ENCODE measurements around the gene ZBTB21. TPM values are rescaled to one million over a fixed set of nuclear protein-coding genes. Genes with fewer than 3 reads are reported as not detected.

ZBTB21 gene
- total and polyA plus RNA-seq, 2 of the 4 experiments (the other 2 are of a cell fraction) = 6.8 to 12.0 TPM

DNA sequence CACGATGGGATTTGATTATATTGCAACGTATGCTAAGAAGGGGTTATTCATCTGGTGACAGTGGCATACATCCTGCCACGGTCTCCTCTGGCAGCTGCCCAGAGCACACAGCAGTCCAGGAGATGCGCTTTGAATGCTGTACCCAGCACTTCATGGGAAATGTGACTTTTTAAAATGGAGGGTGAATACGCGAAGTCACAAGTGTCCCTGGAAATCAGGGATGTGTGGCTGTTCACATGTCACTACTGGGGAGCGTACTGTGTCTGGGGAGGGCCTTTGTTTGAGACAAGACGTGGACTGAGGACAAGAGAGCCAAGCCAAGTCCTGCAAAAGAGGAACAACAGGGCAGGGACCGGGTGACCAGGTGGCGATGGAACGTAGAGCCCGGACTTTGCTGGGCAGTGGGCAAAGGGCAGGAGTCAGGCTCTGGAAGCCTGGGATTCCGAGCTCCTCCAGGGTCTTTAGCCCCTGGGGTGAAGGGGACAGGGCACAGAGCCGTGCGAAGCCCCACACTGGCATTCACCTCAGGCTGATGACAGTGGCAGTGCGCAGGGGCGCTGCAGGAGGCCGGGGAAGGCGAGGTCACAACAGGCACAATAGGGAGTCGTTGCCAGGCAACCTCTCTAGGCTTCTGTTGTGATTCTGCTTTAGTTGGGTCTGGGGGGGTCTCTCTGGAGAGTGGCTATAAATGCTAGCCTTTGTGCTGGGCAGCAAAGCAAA lies 11.4 kb upstream of the ZBTB21 start:
- no peaks in the 10 kb centered on the region for H3K36me3 ChIP-seq (ENCODE audit: control insufficient read depth, insufficient read depth, low read length)
- H3K27ac ChIP-seq (ENCODE audit: insufficient read depth, low read length) = no peak overlapping the region
- H3K4me3 ChIP-seq (ENCODE audit: insufficient read depth, low read depth, low read length) = no peak overlapping the region
- WGBS, 2 experiments (ENCODE audit: extremely low coverage in 2 of 2, insufficient read length in 1 of 2) = 80% methylated on average over 7 of the region's 20 CpGs; no CpG with 5 or more reads in 1 of the 2 experiments
- no peak overlapping the region for H3K18ac ChIP-seq (ENCODE audit: low read depth, low read length)
- peak overlapping the region; percentile 25 for H2BK120ac ChIP-seq (ENCODE audit: low read depth, low read length)
- H3K14ac ChIP-seq (replicated peaks; ENCODE audit: low read depth, low read length) = no peak overlapping the region
- ChIA-PET CTCF (no interaction called here), POLR2A (ENCODE audit: unreplicated experiment) (no interaction called here)
- no peak overlapping the region for H4K5ac ChIP-seq (ENCODE audit: low read depth, low read length)
- DNase-seq (no peak), ATAC-seq (ENCODE audit: low read depth) (no peak)
- H3K9ac ChIP-seq (ENCODE audit: low read depth, low read length) = no peak overlapping the region
- TF ChIP-seq, protein P1, sequence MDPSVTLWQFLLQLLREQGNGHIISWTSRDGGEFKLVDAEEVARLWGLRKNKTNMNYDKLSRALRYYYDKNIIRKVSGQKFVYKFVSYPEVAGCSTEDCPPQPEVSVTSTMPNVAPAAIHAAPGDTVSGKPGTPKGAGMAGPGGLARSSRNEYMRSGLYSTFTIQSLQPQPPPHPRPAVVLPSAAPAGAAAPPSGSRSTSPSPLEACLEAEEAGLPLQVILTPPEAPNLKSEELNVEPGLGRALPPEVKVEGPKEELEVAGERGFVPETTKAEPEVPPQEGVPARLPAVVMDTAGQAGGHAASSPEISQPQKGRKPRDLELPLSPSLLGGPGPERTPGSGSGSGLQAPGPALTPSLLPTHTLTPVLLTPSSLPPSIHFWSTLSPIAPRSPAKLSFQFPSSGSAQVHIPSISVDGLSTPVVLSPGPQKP (IDR thresholded peaks at IDR 0.05; ENCODE audit: borderline replicate concordance, low read depth, low read length) = no peak
- TF ChIP-seq RAD21 (IDR thresholded peaks at IDR 0.05; ENCODE audit: low read length) (no peak), NFE2L2 (IDR thresholded peaks at IDR 0.05; ENCODE audit: low read depth, low read length) (no peak), RCOR1 (IDR thresholded peaks at IDR 0.05; ENCODE audit: insufficient replicate concordance, low read length) (no peak), RFX5 (IDR thresholded peaks at IDR 0.05; ENCODE audit: low read depth, low read length) (no peak), MAZ (IDR thresholded peaks at IDR 0.05; ENCODE audit: borderline replicate concordance, low read depth, low read length) (no peak), FOS (IDR thresholded peaks at IDR 0.05; ENCODE audit: low read depth, low read length) (no peak), BHLHE40 (IDR thresholded peaks at IDR 0.05; ENCODE audit: low read depth, low read length) (no peak), MXI1 (IDR thresholded peaks at IDR 0.05; ENCODE audit: borderline replicate concordance, low read depth, low read length) (no peak), POLR2A (IDR thresholded peaks at IDR 0.05; ENCODE audit: low read depth, low read length) (no peak), USF2 (IDR thresholded peaks at IDR 0.05; ENCODE audit: low read depth, low read length) (no peak), SMC3 (IDR thresholded peaks at IDR 0.05; ENCODE audit: low read depth, low read length) (no peak), CEBPB (IDR thresholded peaks at IDR 0.05; ENCODE audit: low read depth, low read length) (no peak)
- H3K4me2 ChIP-seq (ENCODE audit: low read depth, low read length) = no peak overlapping the region
- no peak overlapping the region for H4K8ac ChIP-seq (ENCODE audit: low read depth in 2 of 2, low read length in 2 of 2)
- H3K4me1 ChIP-seq (ENCODE audit: control insufficient read depth, insufficient read depth, low read length) = peaks cover 11% of the 10 kb centered on the region
- H2BK15ac ChIP-seq (ENCODE audit: low read depth, low read length) = no peak overlapping the region
- H3K4ac ChIP-seq (ENCODE audit: low read depth, low read length) = no peak overlapping the region; the same call in 1 of the 2 replicates
- dilution Hi-C loops (cut with HindIII; ENCODE audit: low sequenced_read_pairs, unreplicated experiment) (no loop called here), in situ Hi-C loops (cut with MboI; ENCODE audit: low sequenced_read_pairs) (no loop called here), intact Hi-C loops (cut with micrococcal nuclease) (no loop called here)
- no peak overlapping the region for H3K56ac ChIP-seq (ENCODE audit: extremely low read depth, insufficient read depth, low read length)
- H2AK5ac ChIP-seq (ENCODE audit: low read depth, low read length) = no peak overlapping the region; the same call in 1 of the 2 replicates
- H4K91ac ChIP-seq (ENCODE audit: insufficient read depth, low read depth, low read length) = peak overlapping the region; percentile 7; the same call in 1 of the 2 replicates
- no peaks in the 10 kb centered on the region for H3K9me3 ChIP-seq (ENCODE audit: control insufficient read depth, insufficient read depth, low read length)
- H2AFZ ChIP-seq (replicated peaks; ENCODE audit: low read length, poor library complexity) = no peak overlapping the region
- peaks cover 0 to 3% of the 10 kb centered on the region in 2 experiments; a peak in 1 of 4 replicates for H3K79me1 ChIP-seq (ENCODE audit: low read depth in 1 of 2, low read length in 2 of 2)
- H2AK9ac ChIP-seq (replicated peaks; ENCODE audit: low read depth, low read length, poor library complexity) = no peak overlapping the region
- H3K23ac ChIP-seq (ENCODE audit: low read depth, low read length) = no peak overlapping the region
- H4K20me1 ChIP-seq (ENCODE audit: insufficient read depth, low read length) = no peaks in the 10 kb centered on the region
- H2BK20ac ChIP-seq (ENCODE audit: low read depth, low read length) = peak overlapping the region; percentile 45; the same call in 1 of the 2 replicates
- no peaks in the 10 kb centered on the region for H3K27me3 ChIP-seq (ENCODE audit: control insufficient read depth, insufficient read depth, low read length)
- H2BK5ac ChIP-seq (ENCODE audit: low read depth, low read length, poor library complexity, severe bottlenecking) = no peak overlapping the region
- H3K9me1 ChIP-seq (ENCODE audit: insufficient read depth, low read length) = peaks cover 17% of the 10 kb centered on the region
- no TSS peak for BruUV-seq (replicated peaks)
